Measurements from ENCODE around the gene PRR30. TPM values are rescaled to one million over a fixed set of nuclear protein-coding genes. Genes with fewer than 3 reads are reported as not detected.
A peak's percentile ranks its signal among the peaks of the same experiment; 100 is the strongest.

Gene PRR30
- total and polyA plus RNA-seq, 2 of the 4 experiments (the other 2 are of a cell fraction): not detected

- DNase-seq: peak; percentile 62
These were observed 23.2 kb upstream of the PRR30 start for GRCh38 chr2:27162151-27163121.

More at GRCh38 chr2:27162151-27163121, 23.2 kb upstream of the PRR30 start:
- Histone ChIP-seq H2AK9ac (replicated peaks; ENCODE audit: low read depth, low read length, poor library complexity) (no peak overlapping the region), H2AFZ (replicated peaks; ENCODE audit: low read length, poor library complexity) (no peak overlapping the region), H4K20me1 (ENCODE audit: insufficient read depth, low read length) (no peaks in the 10 kb centered on the region), H3K9ac (ENCODE audit: low read depth, low read length) (no peak overlapping the region), H4K5ac (ENCODE audit: low read depth, low read length) (no peak overlapping the region), H3K4me3 (ENCODE audit: insufficient read depth, low read depth, low read length) (no peak overlapping the region), H3K56ac (ENCODE audit: extremely low read depth, insufficient read depth, low read length) (no peak overlapping the region), H3K36me3 (ENCODE audit: control insufficient read depth, insufficient read depth, low read length) (no peaks in the 10 kb centered on the region), H2BK5ac (ENCODE audit: low read depth, low read length, poor library complexity, severe bottlenecking) (no peak overlapping the region), H3K9me1 (ENCODE audit: insufficient read depth, low read length) (no peaks in the 10 kb centered on the region), H3K4me1 (ENCODE audit: control insufficient read depth, insufficient read depth, low read length) (no peaks in the 10 kb centered on the region), H3K4me2 (ENCODE audit: low read depth, low read length) (no peak overlapping the region), H3K23ac (ENCODE audit: low read depth, low read length) (no peak overlapping the region), H4K8ac (ENCODE audit: low read depth in 2 of 2, low read length in 2 of 2) (no peak overlapping the region), H3K27me3 (ENCODE audit: control insufficient read depth, insufficient read depth, low read length) (peaks cover 29% of the 10 kb centered on the region), H2BK120ac (ENCODE audit: low read depth, low read length) (no peak overlapping the region), H2BK15ac (ENCODE audit: low read depth, low read length) (no peak overlapping the region), H3K18ac (ENCODE audit: low read depth, low read length) (no peak overlapping the region), H3K4ac (ENCODE audit: low read depth, low read length) (no peak overlapping the region), H3K79me1 (ENCODE audit: low read depth in 1 of 2, low read length in 2 of 2) (no peaks in the 10 kb centered on the region), H4K91ac (ENCODE audit: insufficient read depth, low read depth, low read length) (no peak overlapping the region), H2AK5ac (ENCODE audit: low read depth, low read length) (no peak overlapping the region), H3K27ac (ENCODE audit: insufficient read depth, low read length) (no peak overlapping the region), H2BK20ac (ENCODE audit: low read depth, low read length) (no peak overlapping the region), H3K14ac (replicated peaks; ENCODE audit: low read depth, low read length) (no peak overlapping the region), H3K9me3 (ENCODE audit: control insufficient read depth, insufficient read depth, low read length) (no peaks in the 10 kb centered on the region)
- peak; percentile 73 for ATAC-seq (ENCODE audit: low read depth)
- no TSS peak for BruUV-seq (replicated peaks)
- CTCF ChIA-PET: interaction anchor here (0.6 kb wide), 1 partner anchor 13 kb away, joined by 3 read pairs; no protein-coding TSS in a partner anchor
- 70% methylated on average over 7 of the region's 15 CpGs; no CpG with 5 or more reads in 1 of the 2 experiments for WGBS, 2 experiments (ENCODE audit: extremely low coverage in 2 of 2, insufficient read length in 1 of 2)
- intact Hi-C loops (cut with micrococcal nuclease) (no loop called here), in situ Hi-C loops (cut with MboI; ENCODE audit: low sequenced_read_pairs) (no loop called here), dilution Hi-C loops (cut with HindIII; ENCODE audit: low sequenced_read_pairs, unreplicated experiment) (no loop called here)
- POLR2A ChIA-PET (ENCODE audit: unreplicated experiment): no interaction called here
- TF ChIP-seq USF2 (IDR thresholded peaks at IDR 0.05; ENCODE audit: low read depth, low read length) (no peak), CEBPB (IDR thresholded peaks at IDR 0.05; ENCODE audit: low read depth, low read length) (peak; percentile 22; the same call in 1 of the 2 replicates), ELK1 (IDR thresholded peaks at IDR 0.05; ENCODE audit: borderline replicate concordance, low read depth, low read length) (no peak), MAFK (IDR thresholded peaks at IDR 0.05; ENCODE audit: low read depth, low read length) (peak; percentile 19; the same call in 1 of the 2 replicates), RCOR1 (IDR thresholded peaks at IDR 0.05; ENCODE audit: insufficient replicate concordance, low read length) (no peak), POLR2A (IDR thresholded peaks at IDR 0.05; ENCODE audit: low read depth, low read length) (no peak), BHLHE40 (IDR thresholded peaks at IDR 0.05; ENCODE audit: low read depth, low read length) (no peak), RFX5 (IDR thresholded peaks at IDR 0.05; ENCODE audit: low read depth, low read length) (no peak)

All from IMR-90 (cell line).